T-helper 2 cell treated with Interferon-gamma antibody and Interleukin-4, amounts not matched to agents 5 μg/mL and 100 μg/mL, for 36 hours (primary cell): ENCODE measurements around the gene PIGK.
"Not testable (repeated sequence)": the region's sequence is repeated elsewhere in the genome, so short reads cannot be mapped to it uniquely, and the experiment has no call there.

Experiments used
- DNase-seq: peaks from one replicate; pipeline ENCODE4 v3.0.0; 2021; ENCODE audit warnings: low spot score
- H3K27ac Mint-ChIP-seq: one replicate; pipeline ENCODE4 v1.8.0; 2021; ENCODE audit warnings: mild to moderate bottlenecking, mixed read lengths
- H3K27me3 Mint-ChIP-seq: one replicate; pipeline ENCODE4 v1.8.0; 2021; ENCODE audit warnings: low read depth, mixed read lengths
- H3K36me3 Mint-ChIP-seq: one replicate; pipeline ENCODE4 v1.8.0; 2021; ENCODE audit warnings: low read depth, mixed read lengths
- H3K4me1 Mint-ChIP-seq: one replicate; pipeline ENCODE4 v1.8.0; 2021; ENCODE audit warnings: low read depth, mixed read lengths
- H3K4me3 Mint-ChIP-seq: one replicate; pipeline ENCODE4 v1.8.0; 2022; ENCODE audit warnings: mild to moderate bottlenecking, moderate library complexity, mixed read lengths
- H3K9me3 Mint-ChIP-seq: one replicate; pipeline ENCODE4 v1.8.0; 2021; ENCODE audit warnings: mixed read lengths

The PIGK gene

DNA sequence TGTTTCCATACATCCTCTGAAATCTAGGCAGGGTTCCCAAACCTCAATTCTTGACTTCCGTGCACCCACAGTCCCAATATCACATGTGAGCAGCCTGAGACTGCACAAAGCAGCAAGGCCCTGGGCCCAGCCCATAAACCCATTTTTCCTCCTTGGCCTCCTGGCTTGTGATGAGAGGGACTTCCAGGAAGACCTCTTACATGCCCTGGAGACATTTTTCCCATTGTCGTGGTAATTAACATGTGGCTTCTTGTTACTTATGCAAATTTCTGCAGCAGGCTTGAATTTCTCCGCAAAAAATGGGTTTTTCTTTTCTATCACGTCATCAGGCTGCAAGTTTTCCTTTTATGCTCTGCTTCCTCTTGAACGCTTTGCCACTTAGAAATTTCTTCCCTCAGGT is 3.3 kb upstream of the PIGK start:
- H3K4me3 Mint-ChIP-seq, result no peak overlapping the region
- peaks cover 17% of the 10 kb centered on the region for H3K36me3 Mint-ChIP-seq
- H3K4me1 Mint-ChIP-seq, result peaks cover 15% of the 10 kb centered on the region
- H3K27me3 Mint-ChIP-seq, result no peaks in the 10 kb centered on the region
- no peak overlapping the region for H3K27ac Mint-ChIP-seq
- DNase-seq, result no peak
- no peaks in the 10 kb centered on the region for H3K9me3 Mint-ChIP-seq

DNA sequence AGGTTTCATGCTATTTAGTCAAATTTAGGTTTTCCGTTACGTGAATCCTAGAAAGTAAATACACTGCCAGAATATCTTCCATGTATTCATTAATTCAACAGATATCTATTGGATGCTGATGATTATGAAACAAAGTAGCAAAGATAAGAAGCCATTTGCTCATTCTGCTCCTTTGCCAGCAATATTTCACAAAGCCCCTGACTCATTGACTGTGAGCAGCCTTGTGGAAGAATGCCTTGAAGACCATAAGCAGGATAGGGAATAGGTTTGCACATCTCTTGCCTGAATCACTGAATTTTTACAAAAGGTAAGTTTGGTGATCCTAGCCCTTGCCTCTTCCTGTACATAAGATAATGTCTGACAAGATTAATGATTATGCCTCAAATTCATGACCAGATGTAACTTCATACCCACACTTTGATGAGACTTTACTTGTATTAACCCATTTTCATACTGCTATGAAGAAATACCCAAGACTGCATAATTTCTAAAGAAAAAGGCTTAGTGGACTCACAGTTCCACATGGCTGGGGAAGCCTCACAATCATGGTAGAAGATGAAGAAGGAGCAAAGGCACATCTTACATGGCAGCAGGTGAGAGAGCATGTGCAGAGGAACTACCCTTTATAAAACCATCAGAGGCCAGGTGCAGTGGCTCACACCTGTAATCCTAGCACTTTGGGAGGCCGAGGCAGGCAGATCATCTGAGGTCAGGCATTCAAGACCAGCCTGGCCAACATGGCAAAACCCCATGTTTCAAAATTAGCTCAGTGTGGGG is 1.6 kb upstream of the PIGK start:
- Mint-ChIP-seq H3K27me3 (no peaks in the 10 kb centered on the region), H3K4me3 (peak overlapping the region; percentile 66), H3K9me3 (no peaks in the 10 kb centered on the region), H3K4me1 (peaks cover 21% of the 10 kb centered on the region), H3K36me3 (peaks cover 17% of the 10 kb centered on the region), H3K27ac (no peak overlapping the region)
- no peak for DNase-seq

- Mint-ChIP-seq H3K27me3 (no peaks in the 10 kb centered on the region), H3K27ac (peak overlapping the region; percentile 88), H3K9me3 (no peaks in the 10 kb centered on the region), H3K36me3 (peaks cover 17% of the 10 kb centered on the region), H3K4me3 (peak overlapping the region; percentile 93), H3K4me1 (peaks cover 24% of the 10 kb centered on the region)
- DNase-seq, result no peak
Observed at GRCh38 chr1:77218477-77219165, 609 bp downstream of the PIGK start.

GRCh38 chr1:77204043-77204442 is 15.2 kb downstream of the PIGK start:
- H3K9me3 Mint-ChIP-seq, H3K36me3 Mint-ChIP-seq, H3K4me1 Mint-ChIP-seq, H3K4me3 Mint-ChIP-seq, H3K27ac Mint-ChIP-seq, DNase-seq, H3K27me3 Mint-ChIP-seq: not testable (repeated sequence)

DNA sequence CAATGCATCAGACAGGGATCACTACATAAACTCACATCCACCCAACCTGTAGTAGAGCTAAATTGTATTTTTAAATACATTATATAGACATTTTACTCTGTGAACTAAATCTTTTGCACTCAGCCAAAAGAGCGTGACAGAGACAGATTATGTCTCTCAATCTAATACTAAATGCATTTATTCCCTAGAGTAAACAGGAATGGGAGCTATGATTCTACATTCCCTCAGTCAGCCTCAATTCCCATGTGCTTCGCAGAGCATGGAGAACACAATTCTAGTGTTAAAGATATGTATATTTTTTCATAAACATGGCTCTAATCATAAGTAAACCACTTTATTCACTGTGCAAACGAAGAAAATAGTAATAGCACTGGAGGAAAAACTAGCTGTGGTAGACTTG is 16.5 kb downstream of the PIGK start:
- no peak overlapping the region for H3K27ac Mint-ChIP-seq

DNA sequence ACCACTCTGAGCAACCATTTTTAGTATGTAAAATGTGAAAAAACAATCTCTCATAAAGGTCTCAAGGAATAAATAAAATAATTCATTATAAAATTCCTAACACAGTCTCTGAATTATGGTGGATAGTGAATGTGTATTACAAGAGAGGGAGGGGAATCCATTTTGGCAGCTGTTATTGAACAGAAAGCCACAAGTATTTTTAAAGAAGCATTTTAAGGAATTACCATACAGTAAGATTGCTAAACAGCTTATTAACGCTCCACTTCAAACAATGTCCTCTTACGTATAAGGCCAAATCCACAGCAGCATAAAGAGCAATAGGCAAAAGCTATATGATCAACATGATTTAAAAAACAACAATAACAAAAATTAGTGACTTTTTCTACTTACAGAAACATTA is 18.4 kb downstream of the PIGK start:
- Mint-ChIP-seq H3K4me1 (peaks cover 9% of the 10 kb centered on the region), H3K9me3 (peaks cover 4% of the 10 kb centered on the region), H3K27me3 (no peaks in the 10 kb centered on the region), H3K27ac (no peak overlapping the region), H3K36me3 (peaks cover 9% of the 10 kb centered on the region), H3K4me3 (no peak overlapping the region)
- no peak for DNase-seq

More for the DNA sequence above, 16.5 kb downstream of the PIGK start:
- H3K4me1 Mint-ChIP-seq, result peaks cover 2% of the 10 kb centered on the region
- H3K4me3 Mint-ChIP-seq, result no peak overlapping the region
- H3K9me3 Mint-ChIP-seq, result peaks cover 4% of the 10 kb centered on the region
- no peaks in the 10 kb centered on the region for H3K27me3 Mint-ChIP-seq
- H3K36me3 Mint-ChIP-seq, result peaks cover 5% of the 10 kb centered on the region
- DNase-seq, result no peak

- no peak overlapping the region for H3K27ac Mint-ChIP-seq
- H3K27me3 Mint-ChIP-seq, result no peaks in the 10 kb centered on the region
- H3K9me3 Mint-ChIP-seq, result peaks cover 4% of the 10 kb centered on the region
- no peak for DNase-seq
- H3K4me1 Mint-ChIP-seq, result peaks cover 9% of the 10 kb centered on the region
- H3K4me3 Mint-ChIP-seq, result no peak overlapping the region
- H3K36me3 Mint-ChIP-seq, result peaks cover 9% of the 10 kb centered on the region
Observed at GRCh38 chr1:77200293-77200692, 18.9 kb downstream of the PIGK start.

- DNase-seq, result no peak
- Mint-ChIP-seq H3K36me3 (peaks cover 4% of the 10 kb centered on the region), H3K4me3 (no peak overlapping the region), H3K27ac (no peak overlapping the region), H3K4me1 (peaks cover 9% of the 10 kb centered on the region), H3K9me3 (no peaks in the 10 kb centered on the region), H3K27me3 (no peaks in the 10 kb centered on the region)
Observed at GRCh38 chr1:77197351-77197750, 21.9 kb downstream of the PIGK start.

DNA sequence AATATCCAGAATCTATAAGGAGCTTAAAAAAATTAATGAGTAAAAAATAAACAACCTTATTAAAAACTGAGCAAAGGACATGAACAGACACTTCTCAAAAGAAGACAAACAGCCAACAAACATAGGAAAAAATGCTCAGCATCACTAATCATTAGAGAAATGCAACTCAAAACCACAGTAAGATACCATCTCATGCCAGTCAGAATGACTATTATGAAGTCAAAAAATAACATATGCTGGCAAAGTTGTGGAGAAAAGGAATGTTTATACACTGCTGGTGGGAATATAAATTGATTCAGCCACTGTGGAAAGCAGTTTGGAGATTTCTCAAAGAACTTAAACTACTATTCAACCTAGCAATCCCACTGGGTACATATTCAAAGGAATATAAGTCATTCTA is 25.3 kb downstream of the PIGK start:
- no peak overlapping the region for H3K4me3 Mint-ChIP-seq
- H3K27me3 Mint-ChIP-seq, result no peaks in the 10 kb centered on the region
- no peak for DNase-seq
- peaks cover 1% of the 10 kb centered on the region for H3K9me3 Mint-ChIP-seq
- peaks cover 8% of the 10 kb centered on the region for H3K36me3 Mint-ChIP-seq
- H3K4me1 Mint-ChIP-seq, result peaks cover 9% of the 10 kb centered on the region
- no peak overlapping the region for H3K27ac Mint-ChIP-seq

DNA sequence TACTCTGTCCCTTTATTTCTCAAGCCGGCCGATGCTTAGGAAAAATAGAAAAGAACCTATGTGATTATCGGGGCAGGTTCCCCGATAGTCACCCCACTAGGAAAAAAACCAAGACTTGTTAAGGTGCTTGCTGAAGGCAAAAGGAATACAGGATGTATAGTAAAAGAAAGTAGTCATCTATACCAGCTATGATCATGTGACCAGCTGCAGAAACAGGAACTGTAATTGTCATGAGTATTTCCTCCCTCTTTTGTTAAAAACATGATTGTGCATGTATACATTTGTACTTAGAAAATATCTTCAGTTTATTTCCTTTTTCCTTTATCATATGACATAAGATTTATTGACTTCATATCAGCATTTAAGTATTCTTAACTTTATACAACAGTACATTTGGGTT is 30.5 kb downstream of the PIGK start:
- Mint-ChIP-seq H3K9me3 (peaks cover 7% of the 10 kb centered on the region), H3K4me3 (no peak overlapping the region), H3K27me3 (no peaks in the 10 kb centered on the region), H3K27ac (no peak overlapping the region), H3K36me3 (peaks cover 13% of the 10 kb centered on the region), H3K4me1 (peaks cover 5% of the 10 kb centered on the region)
- DNase-seq, result no peak

GRCh38 chr1:77186907-77187306 is 32.3 kb downstream of the PIGK start:
- H3K27me3 Mint-ChIP-seq, DNase-seq, H3K4me3 Mint-ChIP-seq, H3K27ac Mint-ChIP-seq, H3K4me1 Mint-ChIP-seq, H3K9me3 Mint-ChIP-seq: not testable (repeated sequence)
- H3K36me3 Mint-ChIP-seq, result peaks cover 13% of the 10 kb centered on the region

GRCh38 chr1:77182083-77182482 is 37.1 kb downstream of the PIGK start:
- Mint-ChIP-seq H3K27me3 (no peaks in the 10 kb centered on the region), H3K9me3 (peaks cover 13% of the 10 kb centered on the region), H3K36me3 (peaks cover 2% of the 10 kb centered on the region), H3K4me3 (no peak overlapping the region), H3K27ac (no peak overlapping the region), H3K4me1 (no peaks in the 10 kb centered on the region)
- no peak for DNase-seq

DNA sequence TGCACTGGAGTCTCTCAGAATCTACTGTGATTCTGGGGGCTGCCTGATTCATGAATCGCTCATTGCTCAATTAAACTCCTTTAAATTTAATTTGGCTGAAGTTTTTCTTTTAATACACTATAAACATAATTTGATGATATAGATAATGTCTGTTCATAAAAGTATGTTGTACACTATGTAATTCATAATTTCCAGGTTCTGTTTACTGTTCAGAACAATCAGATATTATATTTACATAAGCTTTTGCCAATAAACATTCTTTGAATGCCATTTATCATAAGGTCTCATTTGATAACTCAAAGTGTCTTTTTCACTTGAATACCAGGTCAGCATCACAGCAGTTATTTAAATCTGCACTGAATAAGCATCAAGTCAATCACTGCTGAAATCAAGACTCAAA is 39.6 kb downstream of the PIGK start:
- Mint-ChIP-seq H3K27ac (no peak overlapping the region), H3K9me3 (peaks cover 23% of the 10 kb centered on the region), H3K4me3 (no peak overlapping the region), H3K36me3 (peaks cover 4% of the 10 kb centered on the region), H3K27me3 (no peaks in the 10 kb centered on the region), H3K4me1 (no peaks in the 10 kb centered on the region)
- no peak for DNase-seq

DNA sequence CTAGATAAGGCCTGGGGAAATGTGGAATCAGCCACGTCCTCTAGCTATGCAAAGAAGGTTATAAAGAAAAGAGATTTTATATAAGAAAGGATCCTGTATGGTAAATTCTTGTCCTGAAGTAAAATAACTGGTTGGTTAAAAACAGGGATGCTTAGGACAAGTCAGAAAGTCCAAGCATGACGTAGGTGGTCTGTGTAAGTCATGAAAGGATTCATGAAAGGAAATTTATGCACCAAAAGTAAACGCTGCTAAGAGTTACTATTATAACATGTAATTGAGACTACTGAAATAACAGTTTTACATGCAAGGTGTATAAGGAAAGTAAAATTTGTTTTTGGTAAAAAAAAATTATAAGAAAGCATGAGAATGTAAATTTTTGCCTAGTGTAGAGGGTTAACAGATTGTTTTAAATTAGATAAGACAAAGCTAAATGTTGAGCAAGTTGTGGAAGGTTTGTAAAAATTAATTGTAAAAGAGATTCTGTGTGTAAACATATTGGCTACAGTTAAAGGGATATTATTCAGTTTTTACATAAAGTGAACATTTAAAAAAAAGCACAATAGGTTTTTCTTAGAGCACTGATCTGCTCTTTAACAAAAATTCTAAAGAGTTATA is 43.9 kb downstream of the PIGK start:
- no peak for DNase-seq
- Mint-ChIP-seq H3K27ac (no peak overlapping the region), H3K4me1 (no peaks in the 10 kb centered on the region), H3K4me3 (no peak overlapping the region), H3K27me3 (no peaks in the 10 kb centered on the region), H3K36me3 (peaks cover 8% of the 10 kb centered on the region), H3K9me3 (peaks cover 36% of the 10 kb centered on the region)
